Measurements from ENCODE around the gene NLGN2. TPM values are rescaled to one million over a fixed set of nuclear protein-coding genes. Genes with fewer than 3 reads are reported as not detected.

Gene NLGN2
- total and polyA plus RNA-seq, 2 of the 8 experiments (the other 6 are each of a cell fraction or from before 2014, with no cell fraction given) = 21.2 to 62.8 TPM

DNA sequence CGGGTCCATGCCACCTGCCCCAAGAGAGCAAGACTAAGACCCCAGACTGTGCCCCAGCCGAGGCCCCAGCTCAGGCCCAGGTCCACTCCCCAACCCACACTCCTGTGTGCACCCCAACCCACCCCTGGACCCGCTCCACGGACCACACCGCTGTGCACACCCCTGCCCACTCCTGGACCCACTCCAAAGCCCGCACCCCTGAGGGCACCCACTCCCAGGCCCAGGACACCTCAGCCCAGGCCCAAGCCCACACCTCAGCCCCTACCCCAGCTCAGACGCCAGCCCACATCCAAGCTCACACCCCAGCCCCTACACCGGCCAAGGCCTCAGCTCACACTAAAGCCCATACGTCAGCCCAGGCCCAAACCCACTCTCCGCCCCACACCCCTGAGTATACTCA lies 22.1 kb downstream of the NLGN2 start:
- Histone ChIP-seq H3K36me3 (ENCODE audit: control insufficient read depth in 2 of 4, insufficient read depth in 4 of 4, low read length in 3 of 4) (no peaks in the 10 kb centered on the region), H3K27me3 (replicated peaks in 1 of 4; ENCODE audit: control insufficient read depth in 3 of 4, extremely low read depth in 1 of 4, insufficient read depth in 3 of 4, low read length in 3 of 4) (no peaks in the 10 kb centered on the region; a peak in 1 of 7 replicates), H4K91ac (replicated peaks; ENCODE audit: insufficient read length, low read length) (no peak overlapping the region), H3K56ac (replicated peaks; ENCODE audit: insufficient read length, low read depth, low read length) (no peak overlapping the region), H4K20me1 (replicated peaks in 1 of 2; ENCODE audit: control insufficient read depth in 1 of 2, insufficient read depth in 2 of 2, low read length in 2 of 2) (peaks cover 0 to 3% of the 10 kb centered on the region in 2 experiments), H2BK5ac (ENCODE audit: low read depth, low read length) (no peak overlapping the region), H3K14ac (ENCODE audit: insufficient read length) (no peak overlapping the region), H2AK5ac (ENCODE audit: low read depth, low read length) (no peak overlapping the region), H2BK15ac (ENCODE audit: low read length) (no peak overlapping the region), H2BK20ac (ENCODE audit: low read length) (no peak overlapping the region), H3K79me2 (ENCODE audit: control insufficient read depth in 1 of 2, insufficient read depth in 2 of 2, low read length in 2 of 2) (no peaks in the 10 kb centered on the region), H2AFZ (ENCODE audit: low read length) (no peak overlapping the region), H3K9me3 (ENCODE audit: insufficient read depth in 2 of 2, low read depth in 1 of 2, low read length in 1 of 2) (no peaks in the 10 kb centered on the region), H2BK120ac (replicated peaks; ENCODE audit: low read depth, low read length) (no peak overlapping the region), H3K23me2 (ENCODE audit: low read depth, low read length) (no peaks in the 10 kb centered on the region), H3K18ac (ENCODE audit: extremely low read depth, low read length) (no peak overlapping the region), H3K9ac (replicated peaks in 1 of 4; ENCODE audit: extremely low read depth in 1 of 4, low read depth in 3 of 4, low read length in 3 of 4) (no peak overlapping the region), H3K4me3 (ENCODE audit: extremely low read depth in 1 of 4, insufficient read depth in 2 of 4, low read depth in 3 of 4, low read length in 4 of 4) (no peak overlapping the region), H3K27ac (ENCODE audit: low read depth, low read length) (no peak overlapping the region), H4K5ac (ENCODE audit: insufficient read length, low read depth, low read length) (no peak overlapping the region), H3K4me2 (ENCODE audit: insufficient read depth in 1 of 2, low read depth in 2 of 2, low read length in 2 of 2) (no peak overlapping the region), H4K8ac (ENCODE audit: extremely low read depth, insufficient read depth, low read length) (no peak overlapping the region), H3K4me1 (replicated peaks in 1 of 4; ENCODE audit: control insufficient read depth in 3 of 4, insufficient read depth in 4 of 4, low read length in 3 of 4) (no peaks in the 10 kb centered on the region; a peak in 1 of 7 replicates), H3K79me1 (ENCODE audit: low read depth, low read length) (no peaks in the 10 kb centered on the region), H3K4ac (replicated peaks; ENCODE audit: insufficient read length, low read depth, low read length) (no peak overlapping the region), H3K23ac (ENCODE audit: insufficient read length) (no peak overlapping the region), H2BK12ac (ENCODE audit: low read depth, low read length) (no peak overlapping the region)
- ChIA-PET POLR2A (ENCODE audit: partially characterized antibody) (interaction anchor here (0.7 to 1.3 kb wide), 3 partner anchors 9 to 21 kb away, joined by 3 to 4 read pairs (median 4); partner anchors contain the start of gene FGF11), CTCF (ENCODE audit: partially characterized antibody) (interaction anchor here (0.7 to 1.0 kb wide), 2 partner anchors 81 to 258 kb away, joined by 3 read pairs; partner anchors contain the start of gene TP53)
- no peak for DNase-seq (ENCODE audit: low read depth in 1 of 2, low spot score in 2 of 2)
- FAIRE-seq = no peak
- WGBS, 2 experiments (ENCODE audit: extremely low coverage in 1 of 2, insufficient coverage in 1 of 2, insufficient read length in 1 of 2, insufficient replicate concordance in 2 of 2, low coverage in 1 of 2, low lambda C conversion rate in 2 of 2, missing lambda C conversion rate in 1 of 2) = 89% methylated on average over 9 of the region's 10 CpGs; no CpG with 5 or more reads in 1 of the 2 experiments
- TF ChIP-seq CREB1 (IDR thresholded peaks at IDR 0.05) (no peak), POU5F1 (IDR thresholded peaks at IDR 0.05; ENCODE audit: low read depth, low read length) (no peak), CEBPB (IDR thresholded peaks at IDR 0.05; ENCODE audit: low read depth, low read length) (no peak)
- TF ChIP-seq, protein P1, sequence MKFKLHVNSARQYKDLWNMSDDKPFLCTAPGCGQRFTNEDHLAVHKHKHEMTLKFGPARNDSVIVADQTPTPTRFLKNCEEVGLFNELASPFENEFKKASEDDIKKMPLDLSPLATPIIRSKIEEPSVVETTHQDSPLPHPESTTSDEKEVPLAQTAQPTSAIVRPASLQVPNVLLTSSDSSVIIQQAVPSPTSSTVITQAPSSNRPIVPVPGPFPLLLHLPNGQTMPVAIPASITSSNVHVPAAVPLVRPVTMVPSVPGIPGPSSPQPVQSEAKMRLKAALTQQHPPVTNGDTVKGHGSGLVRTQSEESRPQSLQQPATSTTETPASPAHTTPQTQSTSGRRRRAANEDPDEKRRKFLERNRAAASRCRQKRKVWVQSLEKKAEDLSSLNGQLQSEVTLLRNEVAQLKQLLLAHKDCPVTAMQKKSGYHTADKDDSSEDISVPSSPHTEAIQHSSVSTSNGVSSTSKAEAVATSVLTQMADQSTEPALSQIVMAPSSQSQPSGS (IDR thresholded peaks at IDR 0.05; ENCODE audit: low read length) = no peak
